HG03064 (cell line): ENCODE measurements around the gene CHST11.

Source experiments
- ATAC-seq: cut with Tn5 transposase; IDR thresholded peaks from one replicate; pipeline ENCODE4 v1.9.1; 2021; ENCODE audit warnings: low read depth; ENCODE audit not compliant: unreplicated experiment

CHST11 gene

DNA sequence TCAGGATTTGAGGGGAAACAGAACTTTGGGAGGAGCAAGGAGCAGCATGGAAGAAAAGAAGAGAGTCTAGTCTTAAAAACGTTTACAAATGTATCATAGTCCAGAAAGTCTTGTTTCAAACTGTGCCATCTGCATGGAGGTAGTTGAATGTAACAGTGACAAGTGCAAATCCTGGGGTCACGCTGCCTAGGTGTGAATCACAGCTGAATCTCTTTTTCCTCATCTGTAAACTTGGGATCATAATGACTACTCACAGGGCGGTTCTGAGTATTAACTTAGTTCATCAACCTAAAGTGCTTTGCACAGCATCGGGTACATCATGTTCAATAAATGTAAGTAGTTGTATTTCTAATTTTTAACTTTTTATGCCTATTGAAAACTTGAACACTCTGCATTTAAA is 208.5 kb downstream of the CHST11 start:
- ATAC-seq: no peak

DNA sequence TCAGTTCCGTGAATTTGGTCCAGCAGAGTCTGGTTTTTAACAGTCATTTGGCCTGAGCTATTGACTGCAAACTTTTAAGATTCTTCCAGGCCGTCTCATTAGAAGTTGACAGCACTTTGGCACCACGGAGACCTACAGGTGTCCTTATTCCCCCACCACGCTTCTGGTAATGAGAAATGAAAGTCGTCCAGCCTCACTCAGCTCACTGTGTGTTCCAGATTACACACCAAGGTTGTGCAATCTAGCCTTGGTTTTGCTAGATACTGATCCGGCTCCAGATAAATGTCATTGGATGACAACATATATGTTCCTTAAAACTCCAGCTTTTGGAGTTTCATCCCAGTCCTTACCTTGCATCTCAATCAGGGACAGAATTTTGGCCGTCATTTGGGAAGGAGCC is 210.4 kb downstream of the CHST11 start:
- no peak for ATAC-seq

DNA sequence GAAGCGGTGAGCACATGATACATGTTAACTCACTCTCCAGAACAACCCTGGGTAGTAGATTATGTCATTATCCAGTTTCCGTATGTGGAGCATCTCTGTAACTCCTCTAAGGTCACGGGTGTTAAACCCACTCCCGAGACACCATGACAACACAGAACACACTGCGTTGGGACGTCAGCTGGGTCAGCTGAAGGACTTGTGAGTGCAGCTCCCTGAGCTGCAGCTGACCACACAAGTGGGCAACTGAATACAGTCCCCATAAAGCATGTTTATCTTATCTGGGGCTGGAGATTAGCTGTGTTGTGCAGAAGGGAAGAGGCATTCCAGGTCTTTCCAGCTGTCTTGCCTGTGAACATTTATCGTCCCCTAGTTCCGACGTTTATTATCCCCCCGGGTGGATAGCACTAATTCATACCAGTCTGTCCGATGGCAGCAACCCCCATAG is 211.5 kb downstream of the CHST11 start:
- no peak for ATAC-seq

DNA sequence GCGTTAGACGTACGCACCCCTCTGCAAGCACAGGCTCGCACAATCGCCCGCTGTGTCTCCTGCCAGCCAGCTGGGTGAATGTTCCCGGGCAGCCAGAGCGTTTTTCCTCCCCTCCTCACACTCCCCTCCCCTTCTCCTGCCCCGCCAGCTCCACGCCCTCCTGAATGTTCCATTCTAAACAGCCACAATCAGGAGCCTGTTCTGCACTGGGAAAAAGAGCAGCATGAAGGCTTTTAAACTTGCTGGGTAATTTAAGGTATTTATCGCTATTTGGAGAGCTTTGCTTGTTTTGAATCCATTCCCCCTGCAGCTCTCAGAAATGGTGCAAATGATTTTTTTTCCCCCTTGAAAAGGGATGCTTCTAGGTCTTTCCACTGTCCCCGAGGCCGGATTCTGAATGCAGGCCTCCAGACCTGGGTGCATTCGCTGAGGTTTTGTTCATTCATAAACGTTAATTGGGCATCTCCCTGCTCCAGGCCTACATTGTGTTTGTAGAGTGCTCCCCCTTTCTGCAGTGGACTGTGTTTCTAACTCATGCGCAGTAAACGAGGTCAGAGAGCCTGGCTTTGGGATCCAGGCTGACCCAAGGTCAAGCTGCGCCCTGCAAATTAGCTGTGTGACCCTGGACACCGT is 212.5 kb downstream of the CHST11 start:
- no peak for ATAC-seq

DNA sequence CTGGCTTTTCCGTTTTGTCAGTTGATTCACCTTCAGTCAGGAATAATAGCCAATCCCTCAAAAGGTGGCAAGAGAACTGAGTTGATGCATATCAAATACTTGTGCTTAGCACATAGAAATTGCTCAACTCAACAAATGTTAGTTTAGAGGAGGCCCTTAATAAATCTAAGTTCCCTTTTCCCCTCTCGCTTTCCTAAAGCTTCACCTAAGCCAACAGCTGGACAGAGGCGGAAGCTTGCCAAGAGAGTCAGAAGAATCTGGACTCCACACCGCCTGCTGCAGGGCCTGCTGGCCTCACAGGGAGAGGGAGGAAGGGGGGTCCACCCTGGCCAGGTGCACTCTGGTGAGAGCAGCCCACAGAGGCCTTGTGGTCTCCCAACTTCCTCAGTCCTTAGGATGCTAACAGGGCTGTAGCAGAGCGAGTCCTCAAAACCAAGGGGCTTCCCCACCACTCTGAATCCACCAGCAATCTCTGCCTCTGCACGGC is 213.1 kb downstream of the CHST11 start:
- ATAC-seq: peak; percentile 47

DNA sequence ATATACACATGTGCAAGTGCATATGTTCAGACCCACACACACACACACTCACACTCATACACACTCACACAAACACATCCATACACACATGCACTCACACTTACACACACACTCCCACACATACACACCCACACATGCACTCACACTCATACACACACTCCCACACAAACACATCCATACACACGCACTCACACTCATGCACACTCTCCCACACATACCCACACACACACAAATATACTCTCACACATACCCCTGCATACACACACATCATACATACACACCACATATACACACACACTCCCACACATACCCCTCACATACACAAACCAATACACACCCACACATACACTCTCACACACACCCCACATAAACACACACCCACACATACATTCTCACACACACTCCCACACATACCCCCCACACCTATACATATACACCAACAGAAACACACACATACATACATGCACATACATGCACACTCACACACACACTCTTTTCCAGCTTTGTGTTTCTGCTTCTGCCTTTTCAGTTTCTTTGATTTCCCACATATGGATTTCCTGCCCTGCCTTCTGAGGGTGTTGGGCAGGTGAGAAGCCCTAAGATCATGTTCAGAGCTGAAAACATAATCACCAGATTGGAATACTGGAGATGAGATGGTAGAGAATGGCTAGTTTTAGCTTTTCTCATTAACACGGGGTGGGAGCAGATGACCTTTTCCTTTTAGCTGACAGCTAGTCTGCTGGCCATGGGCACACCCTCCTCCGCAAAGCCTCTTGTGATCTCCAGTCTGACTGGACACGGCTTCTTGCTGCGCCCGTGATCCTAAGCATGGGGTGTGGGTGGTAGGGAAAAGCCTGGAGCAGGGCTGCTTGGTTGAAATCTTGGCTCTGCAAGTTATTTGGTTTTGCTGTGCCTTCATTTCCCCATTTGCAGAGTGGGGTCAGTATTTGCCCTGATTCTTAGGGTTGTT is 214.0 kb downstream of the CHST11 start:
- no peak for ATAC-seq

DNA sequence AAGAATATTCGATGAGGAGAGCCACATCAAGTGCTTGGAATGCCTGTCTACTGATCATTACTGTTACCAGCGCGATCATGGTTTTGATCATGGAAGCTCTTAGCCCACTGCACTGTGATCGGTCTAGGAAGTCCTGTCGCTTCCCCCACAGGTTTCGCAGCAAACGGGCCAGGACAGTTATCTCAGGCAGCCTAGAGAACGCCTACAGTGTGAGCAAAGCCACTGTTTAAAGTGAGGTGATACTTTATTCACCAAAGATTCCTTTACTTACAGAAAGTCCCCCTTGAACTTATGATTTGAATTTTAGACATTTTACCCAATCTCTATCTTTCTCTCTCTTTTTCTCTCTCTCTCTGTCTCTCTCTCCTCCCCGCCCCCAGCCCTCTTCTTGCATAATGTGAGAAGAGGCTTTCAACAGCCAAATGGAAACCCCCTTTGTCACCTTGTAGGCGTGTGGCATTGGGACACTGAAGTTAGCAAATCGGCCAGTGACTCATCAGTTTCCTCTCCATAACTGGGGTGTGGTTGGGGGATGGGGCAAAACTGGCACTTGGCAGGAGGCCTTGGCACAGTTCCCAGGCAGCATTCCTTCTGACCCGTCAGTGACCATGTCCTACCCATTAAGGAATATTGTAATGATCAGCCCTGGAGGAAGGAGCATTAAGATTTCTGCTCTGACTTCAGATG is 214.8 kb downstream of the CHST11 start:
- ATAC-seq: peak; percentile 53

DNA sequence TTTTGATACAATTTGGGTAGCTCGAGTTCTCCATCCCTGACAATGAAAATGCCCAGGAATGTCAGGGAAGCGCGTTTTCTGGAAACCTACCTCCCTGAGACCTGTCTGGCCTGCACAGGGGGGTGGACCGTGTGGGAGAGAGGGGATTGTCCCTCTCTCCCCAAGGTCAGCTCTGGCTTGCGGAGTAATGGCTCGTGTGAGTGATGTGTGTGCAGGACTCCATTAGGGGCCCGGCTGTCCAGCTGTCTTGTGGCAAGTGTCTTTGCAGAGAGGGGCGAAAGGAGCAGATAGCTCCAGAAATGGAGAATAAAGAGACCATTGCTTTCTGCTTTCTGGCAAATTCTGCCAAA is 215.3 kb downstream of the CHST11 start:
- no peak for ATAC-seq

DNA sequence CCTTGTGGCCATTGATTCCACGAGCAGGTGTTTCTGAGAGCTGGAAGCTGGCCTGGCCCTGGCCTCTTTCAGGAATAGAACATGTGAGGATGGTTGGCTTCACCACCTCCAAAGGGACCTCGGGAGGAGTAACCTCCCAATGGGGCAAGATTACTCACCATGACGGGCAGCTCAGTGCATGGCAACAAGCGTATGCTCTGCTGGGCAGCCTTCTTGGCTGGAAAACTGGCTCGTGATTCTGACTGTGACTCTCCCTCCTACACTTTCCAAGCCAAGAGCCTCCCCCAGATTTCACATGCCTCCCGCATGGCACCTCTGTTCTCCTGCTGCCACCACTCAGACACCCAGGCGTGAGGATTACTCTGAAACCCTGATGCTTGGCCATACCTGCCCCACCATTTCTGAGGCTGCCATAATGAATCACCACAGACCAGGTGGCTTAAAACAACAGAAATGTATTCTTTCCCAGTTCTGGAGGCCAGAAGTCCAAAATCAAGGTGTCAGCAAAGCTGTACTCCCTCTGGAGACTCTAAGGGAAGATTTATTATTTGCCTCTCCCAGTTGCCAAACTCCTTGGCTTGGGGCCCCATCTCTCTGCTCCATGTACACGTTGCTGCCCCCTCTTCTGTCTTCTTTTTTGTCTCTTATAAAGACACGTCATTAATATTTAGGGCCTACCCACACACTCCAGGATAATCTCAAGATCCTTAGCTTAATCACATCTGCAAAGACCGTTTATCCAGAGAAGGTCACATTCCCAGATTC is 215.9 kb downstream of the CHST11 start:
- ATAC-seq: no peak

DNA sequence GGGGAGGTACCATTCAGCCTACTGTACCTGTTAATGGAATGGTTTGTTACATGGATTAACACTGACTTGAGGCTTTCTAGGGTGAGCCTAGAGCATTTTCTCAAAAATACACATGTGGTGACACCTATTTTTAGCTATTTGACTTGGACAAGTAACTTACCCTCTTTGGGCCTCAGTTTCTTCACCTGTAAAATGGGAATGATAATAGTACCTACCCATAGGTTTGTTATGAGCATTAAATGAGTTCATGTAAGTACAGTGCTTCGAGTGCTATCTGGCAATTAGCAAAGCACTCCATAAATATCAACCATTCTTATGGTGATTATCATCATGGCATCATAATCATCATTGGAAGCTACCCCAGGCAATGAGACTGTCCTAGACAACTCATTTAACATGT is 216.5 kb downstream of the CHST11 start:
- ATAC-seq: no peak

DNA sequence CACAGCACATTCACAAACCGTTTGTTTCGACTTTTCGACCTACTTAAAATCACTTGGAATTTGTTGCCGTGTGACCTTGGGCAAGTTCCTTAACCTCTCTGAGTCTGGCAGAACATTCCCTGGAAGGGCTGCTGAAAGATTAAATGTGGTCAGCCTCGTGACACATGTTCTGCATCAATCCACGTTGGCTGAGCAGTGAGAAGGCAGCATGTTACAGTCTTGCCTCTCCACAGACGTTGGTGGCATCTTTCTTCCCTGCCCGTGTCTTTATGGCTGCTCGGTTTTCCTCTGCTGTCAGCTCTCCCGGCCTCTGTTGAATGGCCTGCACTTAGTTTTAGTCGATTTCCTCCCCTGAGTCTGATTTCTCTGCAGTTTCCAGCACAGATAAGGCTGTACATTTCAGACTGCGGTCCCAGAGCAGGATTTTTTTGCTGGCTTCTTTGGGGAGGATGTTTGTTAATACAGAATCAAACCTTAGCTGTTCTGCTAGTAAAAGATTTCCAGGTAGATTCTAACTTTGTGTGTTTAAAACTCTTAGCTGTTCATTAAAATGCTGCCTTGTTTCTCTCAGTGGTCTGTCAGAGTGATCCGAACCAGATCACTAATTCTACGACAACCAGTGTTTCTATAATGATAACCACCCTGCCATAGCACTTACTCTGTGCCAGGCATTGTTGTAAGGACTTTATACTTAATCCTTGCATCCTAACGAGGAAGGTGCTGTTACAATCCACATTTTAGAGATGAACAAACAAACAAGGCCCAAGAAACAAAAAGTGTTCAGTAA is 217.1 kb downstream of the CHST11 start:
- no peak for ATAC-seq

DNA sequence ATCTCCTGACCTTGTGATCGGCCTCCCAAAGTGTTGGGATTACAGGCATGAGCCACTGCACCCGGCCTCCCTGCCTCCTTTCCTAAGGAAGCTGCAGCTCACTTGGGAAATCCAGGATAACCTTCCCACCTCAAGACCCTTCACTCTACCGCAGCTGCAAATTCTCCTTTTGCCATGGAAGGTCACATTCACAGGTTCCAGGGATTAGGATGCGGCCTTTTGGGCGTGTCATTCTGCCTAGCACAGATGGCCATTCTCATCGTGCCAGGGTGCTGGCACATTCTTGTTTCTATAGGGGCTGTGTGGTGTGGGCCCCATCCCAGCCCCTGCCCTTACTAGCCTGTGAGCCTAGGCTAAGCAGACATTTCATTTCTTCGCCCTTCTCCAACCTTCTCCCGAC is 219.9 kb downstream of the CHST11 start:
- ATAC-seq: no peak

DNA sequence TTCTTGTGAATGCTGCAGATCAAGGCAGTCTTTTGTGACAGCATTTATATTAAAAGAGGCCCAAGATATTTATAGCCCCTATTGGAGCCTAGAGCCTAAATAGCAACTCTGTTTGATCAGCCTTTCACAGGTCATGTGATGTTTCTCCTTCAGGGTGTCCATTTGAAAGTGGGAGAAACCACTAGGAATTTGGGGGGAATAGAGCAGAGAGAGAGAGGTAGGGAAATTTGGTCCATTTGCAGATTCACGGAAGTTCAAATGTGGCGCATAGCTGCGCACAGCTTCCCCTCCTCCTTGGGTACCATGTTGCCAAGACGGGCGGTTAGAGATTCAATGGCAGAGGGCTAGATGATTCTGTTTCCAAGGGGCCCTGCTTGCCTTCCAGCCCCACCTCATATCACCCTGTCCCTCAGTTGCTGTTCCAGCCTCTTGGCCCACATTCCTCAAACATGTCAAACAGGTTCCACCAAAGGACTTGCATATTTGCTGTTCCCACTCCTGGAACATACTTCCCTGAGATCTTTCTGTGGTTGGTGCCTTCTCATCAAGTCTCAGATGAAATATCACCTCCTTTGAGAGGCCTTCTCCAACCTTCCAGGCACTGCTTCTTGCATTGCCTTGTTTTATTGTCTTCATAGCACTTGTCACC is 220.8 kb downstream of the CHST11 start:
- ATAC-seq: no peak

DNA sequence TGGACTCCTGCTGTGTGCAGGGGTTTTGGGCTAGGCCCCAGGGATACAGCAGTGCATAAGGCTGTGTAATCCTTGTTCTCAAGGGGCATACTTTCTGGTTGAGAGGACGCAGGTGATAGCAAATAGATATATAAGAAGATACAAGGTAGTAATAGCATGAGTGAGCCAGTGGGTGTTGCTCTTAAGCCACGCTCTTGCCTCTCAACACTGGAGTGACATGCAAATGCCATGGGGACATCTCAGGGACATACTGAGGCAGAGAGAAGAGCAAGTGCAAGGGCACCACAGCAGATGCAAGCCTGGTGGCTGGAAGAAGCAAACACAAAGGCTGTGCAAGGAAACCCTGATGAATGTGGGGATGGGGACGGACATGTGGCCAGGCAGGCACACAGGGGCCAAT is 223.3 kb downstream of the CHST11 start:
- ATAC-seq: no peak

DNA sequence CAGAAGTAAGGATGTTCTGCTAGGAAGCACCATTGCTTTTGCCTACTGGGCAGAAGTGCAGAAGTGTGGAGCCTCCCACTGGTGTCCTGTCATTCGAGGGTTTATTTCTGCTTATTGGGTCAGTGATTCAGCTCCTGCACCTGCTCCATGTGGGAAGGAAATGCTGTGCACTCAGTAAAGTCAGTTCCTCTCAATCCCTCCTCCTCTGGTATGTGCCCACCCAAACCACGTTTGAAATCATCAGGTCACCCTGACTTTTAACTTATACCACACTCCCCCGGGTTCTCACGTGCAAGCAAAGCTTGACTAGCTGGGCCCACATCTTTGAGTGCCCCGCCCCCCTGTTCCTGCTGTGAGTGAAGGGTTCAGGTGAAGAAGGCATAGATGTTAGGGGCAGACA is 223.7 kb downstream of the CHST11 start:
- no peak for ATAC-seq

DNA sequence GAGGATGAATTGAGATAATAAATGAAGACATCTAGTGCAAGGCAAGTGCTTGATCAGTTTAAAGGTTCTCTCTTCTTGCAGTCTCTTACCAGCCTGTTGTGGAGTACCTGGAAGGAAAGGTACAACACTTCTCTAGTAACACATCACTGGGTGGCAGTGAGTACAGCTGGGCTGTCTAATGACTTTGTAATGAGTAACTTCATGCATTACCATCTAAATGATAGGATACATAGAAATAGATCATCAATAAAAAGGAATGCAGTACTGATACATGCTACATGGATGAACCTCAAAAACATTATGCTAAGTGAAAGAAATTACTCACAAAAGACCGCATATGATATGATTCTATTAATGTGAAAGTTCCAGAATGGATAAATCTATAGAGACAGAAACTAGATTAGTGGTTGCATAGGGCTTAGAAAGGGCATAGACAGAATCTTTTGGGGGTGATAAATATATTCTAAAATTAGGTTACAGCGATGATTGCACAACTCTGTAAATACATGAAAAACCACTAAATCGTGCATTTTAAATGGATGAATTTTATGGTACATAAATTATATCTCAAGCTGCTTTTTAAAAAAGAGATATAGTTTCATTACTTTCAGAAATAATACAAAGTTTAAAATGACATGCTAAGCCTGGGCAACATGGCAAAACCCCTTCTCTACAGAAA is 224.4 kb downstream of the CHST11 start:
- no peak for ATAC-seq

DNA sequence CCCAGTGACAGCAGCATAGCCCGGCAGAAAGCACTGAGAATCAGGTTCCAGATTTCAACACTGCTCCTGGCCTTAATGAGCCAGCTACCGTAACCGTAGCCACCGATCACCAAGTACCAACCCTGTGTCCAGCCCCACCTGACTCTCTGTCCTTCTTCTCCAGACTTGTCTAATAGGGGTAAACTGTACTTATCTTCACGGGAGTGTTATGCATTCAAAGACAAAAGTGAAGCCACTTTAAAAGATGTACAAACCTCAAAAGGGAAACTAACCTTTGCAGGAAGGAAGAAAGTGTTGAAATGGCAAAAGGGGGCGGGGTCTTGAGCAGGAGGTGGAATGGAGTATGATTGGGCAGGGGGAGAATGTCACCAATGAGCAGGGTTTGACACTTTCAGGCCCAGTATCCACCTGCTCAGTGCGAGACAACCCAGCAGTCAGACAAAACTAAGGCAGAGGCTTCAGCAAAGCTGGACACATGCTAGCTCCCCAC is 226.1 kb downstream of the CHST11 start:
- peak; percentile 66 for ATAC-seq

DNA sequence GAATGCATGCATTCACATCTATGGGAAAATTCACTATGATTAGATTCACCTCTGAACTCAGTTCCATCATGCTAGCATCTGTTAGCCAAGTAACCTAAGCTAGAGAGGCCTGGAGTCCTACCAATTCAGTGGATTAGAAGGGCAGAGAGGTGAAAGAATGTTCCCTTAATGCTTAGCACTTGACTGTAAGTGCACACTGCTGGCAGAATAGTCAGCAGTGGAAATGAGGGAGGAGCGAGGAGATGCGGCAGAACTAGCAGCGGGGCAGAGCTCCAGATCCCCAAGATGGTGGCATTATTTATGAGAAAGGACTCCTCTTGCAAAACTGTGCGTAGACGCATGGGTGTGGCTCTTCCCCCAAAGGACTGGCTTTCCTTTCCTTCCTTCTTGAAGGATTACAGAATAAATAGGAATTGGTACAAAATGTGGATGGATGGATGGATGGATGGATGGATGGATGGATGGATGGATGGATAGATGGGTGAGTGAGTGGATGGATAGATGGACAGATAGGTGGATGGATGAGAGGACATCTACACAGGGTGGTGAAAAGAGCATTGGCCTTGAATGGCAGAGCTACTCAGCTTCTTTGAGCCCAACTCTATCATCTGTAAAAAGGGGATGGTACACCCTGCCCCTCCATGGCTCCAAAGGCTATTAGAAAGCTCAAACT is 227.2 kb downstream of the CHST11 start:
- ATAC-seq: no peak
